IPS DF 4.7 (cell line): ENCODE data around the gene AHNAK2.
"Not testable (repeated sequence)": the region's sequence is repeated elsewhere in the genome, so short reads cannot be mapped to it uniquely, and the experiment has no call there.

Experiments
- DNase-seq: peaks from one replicate; pipeline ENCODE4 v3.0.0-alpha.2; 2013; ENCODE audit warnings: low spot score; ENCODE audit errors: extremely low read depth

AHNAK2 gene

GRCh38 chr14:104899781-104900180, 78.4 kb downstream of the AHNAK2 start:
- no peak for DNase-seq

DNA sequence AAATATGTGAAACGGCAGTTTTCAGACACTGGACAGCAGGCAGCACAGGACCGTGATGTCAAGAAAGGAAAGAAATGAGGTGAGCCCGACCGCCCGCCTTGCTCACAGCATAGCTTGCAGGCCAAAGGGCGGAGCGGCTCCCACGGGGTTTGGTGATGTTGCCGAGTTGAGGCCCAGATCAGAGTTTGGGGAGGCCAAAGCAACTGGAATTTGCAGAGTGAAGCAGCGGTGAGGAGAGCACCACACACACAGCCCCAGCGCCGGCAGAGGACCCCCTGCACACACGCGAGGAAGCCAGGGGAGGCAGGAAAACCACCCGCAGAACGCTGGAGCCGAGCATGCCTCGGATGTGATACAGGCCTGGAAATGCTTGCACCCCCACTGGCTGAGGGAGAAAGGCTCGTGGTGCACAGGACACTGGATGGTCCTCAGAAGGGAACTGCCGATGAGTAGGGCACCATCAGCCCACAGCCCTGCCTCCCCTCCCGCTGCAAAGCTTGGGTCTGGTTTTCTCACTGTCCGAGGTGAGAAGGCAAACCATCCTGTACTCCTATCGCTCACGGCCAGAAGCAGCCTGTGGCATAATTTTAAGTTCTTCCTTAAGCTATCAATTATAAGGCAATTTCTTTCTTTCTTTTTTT, 79.2 kb downstream of the AHNAK2 start:
- DNase-seq: no peak

GRCh38 chr14:104898195-104898558, 80.0 kb downstream of the AHNAK2 start:
- no peak for DNase-seq

DNA sequence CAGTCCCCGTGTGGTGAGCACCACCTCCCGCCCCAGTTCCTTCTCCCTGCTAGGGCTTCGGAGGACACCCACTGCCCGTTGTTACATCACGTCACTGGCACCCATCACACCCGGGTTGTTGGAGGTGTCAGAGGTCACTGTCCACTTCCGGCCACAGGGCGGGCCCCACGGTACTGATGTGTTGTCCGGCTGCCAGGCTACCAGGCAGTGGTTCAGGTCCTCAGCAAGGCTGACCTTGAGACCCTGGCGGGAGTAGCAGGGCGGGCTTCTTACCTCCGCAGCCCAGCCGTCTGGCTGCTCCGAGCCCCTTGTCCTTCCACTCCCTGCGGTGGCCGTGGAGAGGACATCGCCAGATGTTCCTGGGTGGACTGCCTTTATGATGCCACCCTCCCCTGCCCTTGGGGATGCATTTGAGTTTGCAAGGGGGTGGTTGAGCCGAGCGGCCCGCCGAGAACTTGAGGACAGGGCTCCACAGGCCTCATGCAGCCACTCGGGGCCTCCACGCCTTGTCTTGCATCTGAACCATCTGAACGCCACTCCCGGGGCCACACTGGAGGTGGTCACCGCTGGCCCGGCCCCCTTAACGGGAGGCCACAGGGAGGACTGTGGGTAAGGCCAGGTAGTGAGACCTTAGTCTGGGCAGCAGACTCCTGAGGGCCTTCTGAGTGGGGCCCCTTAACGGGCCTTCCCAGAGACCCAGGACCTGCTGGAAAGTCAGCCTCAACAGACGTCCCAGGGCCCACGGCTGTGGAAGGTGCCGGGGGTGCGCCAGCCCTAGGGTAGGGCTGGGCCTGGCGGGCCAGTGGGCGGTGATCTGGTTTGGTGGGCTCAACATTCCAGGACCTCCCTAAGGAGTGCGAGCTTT, 80.6 kb downstream of the AHNAK2 start:
- no peak for DNase-seq

DNA sequence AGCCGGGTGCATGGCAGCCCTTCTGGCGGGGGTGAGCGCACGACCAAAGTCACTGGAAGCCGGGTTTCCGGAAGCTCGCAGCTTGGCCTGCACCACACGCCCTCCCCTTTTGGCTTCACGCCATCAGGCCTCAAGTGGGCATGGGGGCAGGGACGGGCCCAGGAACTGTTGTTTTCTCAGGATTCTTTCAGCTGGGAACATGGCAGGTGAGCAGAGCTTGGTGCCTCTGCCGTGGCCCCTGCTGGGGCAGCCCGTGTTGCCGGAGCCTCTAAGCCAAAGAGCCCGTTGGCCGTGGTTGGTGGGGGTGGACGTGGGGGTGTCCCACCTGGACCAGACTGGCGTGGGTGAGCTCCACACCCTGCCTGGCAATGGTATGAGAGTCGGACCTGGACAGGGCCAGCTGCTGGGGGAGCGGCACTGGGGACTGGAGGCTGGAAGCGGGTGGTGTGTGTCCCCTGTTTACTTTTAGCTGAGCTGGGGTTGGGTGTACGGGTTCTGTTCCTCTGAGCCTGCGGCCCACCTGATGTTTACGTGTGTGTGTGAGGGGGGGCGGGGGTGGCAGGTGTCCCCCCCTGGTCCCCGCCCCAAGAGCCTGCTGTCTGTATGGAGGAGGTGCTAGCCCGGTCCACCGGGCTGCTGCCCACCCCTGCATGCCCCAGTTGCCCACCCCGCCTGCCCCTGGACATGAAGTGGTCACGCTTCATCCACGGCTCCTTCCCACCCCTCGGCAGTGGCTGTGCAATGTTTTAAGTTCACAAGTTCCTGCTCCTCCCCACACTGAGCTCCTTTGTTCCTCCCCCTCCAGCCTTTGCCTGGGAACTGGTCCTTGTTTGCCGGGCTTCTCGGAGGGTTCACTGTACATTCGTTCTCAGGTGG, 82.2 kb downstream of the AHNAK2 start:
- DNase-seq: no peak

DNA sequence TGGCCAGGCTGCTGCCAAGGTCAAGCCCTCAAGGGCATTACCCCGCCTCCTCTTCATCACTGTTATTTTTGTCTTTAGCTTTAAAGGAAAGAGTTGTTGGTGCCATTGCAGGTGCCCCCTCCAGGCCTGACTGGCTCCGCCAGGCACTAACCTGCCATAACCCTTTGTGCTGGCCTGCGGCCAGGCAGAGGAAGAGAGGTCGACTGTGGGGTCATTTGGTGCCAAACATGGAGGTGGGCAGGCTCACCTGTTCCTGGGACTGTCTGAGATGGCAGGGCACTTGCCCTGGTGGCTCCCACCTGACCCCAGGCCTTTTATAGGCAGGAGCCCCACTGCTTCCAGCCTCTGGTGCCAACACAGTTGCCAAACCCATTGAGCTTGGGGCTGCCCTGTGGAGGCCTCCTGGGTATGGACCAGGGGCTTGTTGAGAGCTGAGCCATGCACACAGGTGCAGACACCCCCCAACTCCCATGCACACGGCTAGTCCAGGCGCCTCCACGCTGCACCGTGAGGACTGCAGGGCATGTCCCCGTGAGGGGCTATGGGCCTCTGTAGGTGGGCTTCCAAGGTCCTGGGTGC, 82.9 kb downstream of the AHNAK2 start:
- no peak for DNase-seq

- DNase-seq: no peak
Measured at GRCh38 chr14:104894331-104895206, 83.6 kb downstream of the AHNAK2 start.

DNA sequence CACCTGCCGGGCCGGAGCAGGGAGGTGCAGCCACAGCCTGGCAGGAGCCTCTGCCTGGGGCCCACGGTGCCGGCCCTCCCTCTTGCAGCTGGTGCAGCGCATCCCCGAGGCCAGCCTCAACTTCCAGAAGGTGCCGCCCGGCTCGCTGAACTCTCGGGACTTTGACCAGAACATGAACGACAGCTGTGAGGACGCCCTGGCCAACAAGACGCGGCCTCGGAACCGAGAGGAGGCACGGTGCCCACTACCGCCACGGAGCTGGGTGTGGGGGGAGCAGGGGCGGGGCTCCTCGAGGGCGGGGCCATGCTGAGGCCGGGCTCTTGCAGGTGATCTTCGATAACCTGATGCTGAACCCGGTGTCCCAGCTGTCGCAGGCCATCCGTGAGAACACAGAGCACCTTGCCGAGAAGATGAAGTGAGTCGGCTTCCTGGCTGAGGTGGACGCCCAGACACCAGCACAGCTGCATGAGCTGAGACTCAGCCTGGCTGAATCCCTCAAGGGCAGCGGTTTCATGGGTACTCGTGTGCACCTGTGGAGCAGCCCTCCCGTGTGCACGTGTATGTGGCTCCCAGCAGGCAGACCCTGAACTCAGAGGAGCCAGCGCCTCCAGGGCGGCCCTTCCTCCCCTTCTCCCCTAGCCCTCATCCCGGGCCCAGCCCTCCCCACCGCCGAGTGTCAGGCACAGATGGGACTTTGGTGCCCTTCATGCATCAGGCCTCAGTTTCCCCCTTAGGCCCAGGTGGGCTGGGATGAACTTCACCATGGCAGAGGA, 84.6 kb downstream of the AHNAK2 start:
- DNase-seq: no peak

DNA sequence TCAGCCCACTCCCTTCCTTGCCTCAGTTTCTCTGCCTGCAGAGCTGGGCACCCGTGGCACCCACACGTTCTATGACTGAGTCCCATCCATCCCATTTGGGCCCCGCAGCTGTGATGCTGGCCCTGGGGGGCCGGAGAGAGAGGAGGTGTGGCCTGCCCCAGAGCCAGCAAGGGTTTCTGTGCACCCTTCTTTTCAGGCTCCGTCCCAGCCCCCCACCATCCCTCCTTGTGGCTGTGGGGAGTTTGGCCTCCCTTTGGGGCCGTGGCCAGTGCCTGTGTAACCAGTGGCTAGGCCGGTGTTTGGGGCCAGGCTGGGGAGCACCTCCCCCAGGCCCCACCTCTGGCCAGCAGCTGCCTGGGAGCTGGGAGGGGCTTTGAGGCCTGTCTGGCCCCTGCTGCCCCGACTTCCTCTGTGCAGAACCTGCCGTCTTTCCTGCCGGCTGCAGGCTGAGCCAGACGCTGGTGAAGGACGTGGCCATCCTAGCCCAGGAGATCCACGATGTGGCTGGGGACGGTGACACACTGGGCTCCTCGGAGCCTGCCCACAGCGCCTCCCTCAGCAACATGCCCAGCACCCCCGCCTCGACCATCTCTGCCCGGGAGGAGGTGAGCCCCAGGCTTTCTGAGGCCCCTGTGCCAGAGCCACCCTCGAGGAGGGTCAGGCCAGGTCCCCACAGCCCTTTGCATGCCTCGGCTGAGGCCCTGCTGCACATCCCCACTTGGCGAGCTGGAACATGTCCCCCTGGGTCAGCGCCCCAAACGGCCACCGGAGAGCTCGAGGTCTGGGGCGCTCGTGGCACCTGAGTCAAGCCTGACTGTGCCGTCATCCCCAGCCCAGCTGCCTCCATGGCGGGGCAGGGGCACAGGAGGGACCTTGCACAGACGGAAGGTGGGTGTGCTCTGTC, 85.4 kb downstream of the AHNAK2 start:
- DNase-seq: no peak

DNA sequence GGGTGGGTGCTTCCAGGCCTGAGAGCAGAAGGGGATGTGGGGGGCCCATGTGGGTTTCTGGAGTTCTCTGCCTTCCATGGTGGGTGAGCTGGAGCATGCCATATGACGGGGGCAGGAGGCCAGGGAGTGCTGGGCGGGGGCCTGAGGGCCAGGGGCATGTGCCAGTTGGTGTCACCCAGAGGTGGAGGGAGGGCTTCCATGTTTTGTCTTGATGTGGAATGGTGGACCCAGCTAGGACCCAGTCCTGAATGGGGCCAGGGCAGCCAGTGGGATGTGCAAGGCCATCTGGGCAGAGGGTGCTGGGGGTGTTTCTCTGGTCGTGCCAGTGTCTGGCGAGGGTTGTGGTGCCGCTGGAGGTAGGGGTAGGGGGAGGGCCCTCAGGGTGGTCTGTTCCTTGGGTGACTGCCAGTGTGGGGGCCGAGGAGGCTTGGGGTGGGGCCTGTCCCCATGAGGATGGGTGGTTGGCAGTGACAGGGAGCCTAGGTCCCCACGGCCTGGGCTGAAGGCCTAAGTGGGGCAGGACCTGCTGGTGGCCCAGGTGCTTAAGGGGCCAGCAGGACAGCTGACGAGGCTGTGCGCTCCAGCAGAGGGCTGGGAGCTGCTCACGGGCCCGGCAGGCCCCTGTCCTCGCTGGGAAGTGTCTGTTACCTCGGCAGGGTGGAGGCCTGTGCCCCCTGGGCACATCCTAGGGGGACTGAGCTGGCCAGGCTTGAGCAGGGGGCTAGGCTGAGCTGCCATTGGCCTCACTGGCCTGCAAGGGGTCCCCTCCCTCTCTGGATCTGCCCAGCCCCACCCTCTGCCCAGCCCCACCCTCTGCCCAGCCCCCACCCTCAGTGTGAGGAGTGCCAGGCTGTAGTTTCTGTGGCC, 86.3 kb downstream of the AHNAK2 start:
- no peak for DNase-seq

GRCh38 chr14:104891121-104891551, 87.0 kb downstream of the AHNAK2 start:
- DNase-seq: no peak

- DNase-seq: not testable (repeated sequence)
Measured at GRCh38 chr14:104890292-104890691, 87.9 kb downstream of the AHNAK2 start.

GRCh38 chr14:104889375-104889757, 88.8 kb downstream of the AHNAK2 start:
- DNase-seq: no peak

DNA sequence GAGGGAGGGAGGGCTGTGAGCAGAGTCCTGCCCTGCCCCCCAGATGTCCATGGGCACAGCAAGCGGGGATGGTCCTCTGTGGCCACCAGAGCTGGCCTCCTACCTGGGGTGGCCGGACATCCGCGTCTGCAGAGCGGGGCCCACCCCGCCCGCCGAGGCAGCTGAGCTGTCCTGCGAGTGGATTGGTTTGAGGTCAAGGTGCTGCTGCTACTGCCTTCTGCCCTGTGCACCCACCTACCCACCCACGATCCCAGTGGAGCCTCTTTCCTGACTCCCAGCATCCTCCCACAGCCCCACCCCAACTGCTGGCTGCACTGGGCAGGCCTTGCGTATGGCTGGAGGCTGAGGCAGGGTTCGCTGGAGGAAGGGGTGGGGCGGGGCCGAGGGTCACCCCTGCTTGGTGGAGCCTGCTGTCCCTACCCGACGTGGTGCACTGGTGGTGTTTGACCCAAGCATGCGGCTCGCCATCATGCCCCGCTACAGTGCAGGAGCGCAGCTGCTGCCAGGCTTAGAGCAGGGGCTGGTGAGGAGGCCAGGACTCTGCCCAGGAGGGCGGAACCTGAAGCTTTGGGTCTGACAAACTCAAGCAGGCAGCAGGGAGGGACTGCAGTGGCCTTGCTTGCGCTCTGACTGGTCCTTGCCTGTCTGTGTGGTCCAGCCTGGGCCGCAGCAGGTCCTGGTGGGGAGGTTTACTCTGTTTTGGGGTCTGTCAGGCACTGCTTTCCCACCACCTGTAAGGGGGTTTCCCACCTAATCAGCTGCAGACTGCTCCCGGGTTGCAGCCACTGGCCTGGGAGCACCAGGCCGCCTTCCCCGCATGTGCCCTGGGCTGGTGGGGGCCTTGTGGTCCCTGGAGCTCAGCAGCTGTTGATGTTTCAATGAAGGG, 89.4 kb downstream of the AHNAK2 start:
- no peak for DNase-seq

DNA sequence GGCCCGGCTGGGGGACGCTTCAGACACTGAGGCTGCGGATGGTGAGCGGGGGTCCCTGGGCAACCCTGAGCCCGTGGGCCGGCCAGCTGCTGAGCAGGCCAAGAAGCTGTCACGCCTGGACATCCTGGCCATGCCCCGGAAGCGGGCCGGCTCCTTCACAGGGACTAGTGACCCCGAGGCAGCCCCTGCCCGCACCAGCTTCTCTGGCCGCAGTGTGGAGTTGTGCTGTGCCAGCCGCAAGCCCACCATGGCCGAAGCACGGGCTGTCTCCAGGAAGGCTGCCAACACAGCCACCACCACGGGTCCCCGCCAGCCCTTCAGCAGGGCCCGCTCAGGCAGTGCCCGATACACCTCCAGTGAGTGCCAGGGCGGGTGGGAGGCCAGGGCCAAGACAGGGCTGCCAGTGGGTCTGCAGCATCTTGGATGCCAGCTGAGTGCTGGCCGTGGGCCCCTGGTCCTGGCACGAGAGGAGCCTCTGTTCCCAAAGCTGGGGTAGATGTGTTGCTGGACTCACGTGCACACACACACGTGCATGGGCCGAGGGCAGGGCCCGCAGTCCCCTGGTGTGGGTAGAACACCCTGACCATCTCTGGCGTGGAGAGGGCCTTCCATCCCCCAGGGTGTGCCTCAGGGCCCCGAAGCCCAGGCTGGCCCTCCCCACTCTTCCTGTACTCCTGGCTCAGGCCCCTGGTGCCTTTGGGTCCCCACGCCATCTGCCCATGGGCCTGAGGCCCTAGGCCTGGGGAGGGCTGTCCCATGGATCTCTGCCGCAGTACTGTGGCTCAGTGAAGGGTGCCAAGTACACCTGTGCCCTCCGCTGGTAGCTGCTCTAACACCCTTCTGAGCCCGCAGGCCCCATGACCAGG, 90.3 kb downstream of the AHNAK2 start:
- DNase-seq: no peak
